Muscle of leg (tissue), 11 donors: Measurements from ENCODE around the gene CCM2. TPM values are rescaled to one million over a fixed set of nuclear protein-coding genes. Genes with fewer than 3 reads are reported as not detected.
A peak's percentile ranks its signal among the peaks of the same experiment; 100 is the strongest.
"Not testable (repeated sequence)": the region's sequence is repeated elsewhere in the genome, so short reads cannot be mapped to it uniquely, and the experiment has no call there.

Experiments used
- DNase-seq: peaks from one replicate; pipeline ENCODE4 v3.0.0; 2013
- H3K27ac ChIP-seq: one replicate; pipeline ENCODE4 v1.5.1; 2013; ENCODE audit warnings: mild to moderate bottlenecking, low read length, control low read depth
- H3K27me3 ChIP-seq: one replicate; pipeline ENCODE4 v1.6.1; 2013; ENCODE audit warnings: low read length; ENCODE audit not compliant: control insufficient read depth, insufficient read depth
- H3K36me3 ChIP-seq: one replicate; pipeline ENCODE4 v1.6.1; 2013; ENCODE audit warnings: low read length; ENCODE audit not compliant: control insufficient read depth, insufficient read depth
- H3K4me1 ChIP-seq: one replicate; pipeline ENCODE4 v1.6.1; 2013; ENCODE audit warnings: low read length; ENCODE audit not compliant: control insufficient read depth, insufficient read depth
- H3K4me3 ChIP-seq: one replicate; pipeline ENCODE4 v1.5.1; 2013; ENCODE audit warnings: low read length, control low read depth
- H3K9me3 ChIP-seq: replicated peaks from 2 replicates; pipeline ENCODE4 v1.6.1; 2013; ENCODE audit warnings: low read depth, low read length; ENCODE audit not compliant: control insufficient read depth
- WGBS: methylation state at CpG from one replicate; pipeline ENCODE4 v1.1.5; 2013; ENCODE audit warnings: missing lambda C conversion rate; ENCODE audit not compliant: insufficient coverage; 5-methylcytosine and 5-hydroxymethylcytosine counted together
- polyA plus RNA-seq, 8 donors: library from polyadenylated mRNA; unstranded; fragments of 120-200 nt; gene quantifications; one replicate each; pipeline versions ENCODE4 v1.2.1 to v1.2.3, GENCODE V29; 2013; ENCODE audit warnings: inconsistent platforms in 1 of 8, low replicate concordance in 1 of 8; ENCODE audit not compliant: insufficient read length in 8 of 8, insufficient read depth in 1 of 8
- total RNA-seq: library from RNA; stranded (reverse); fragments of 120-200 nt; gene quantifications from one replicate; pipeline ENCODE4 v1.2.4, GENCODE V29; 2013

The CCM2 gene
- total and polyA plus RNA-seq, 9 donors: 36.1 to 47.2 (median 43.1) TPM

DNA sequence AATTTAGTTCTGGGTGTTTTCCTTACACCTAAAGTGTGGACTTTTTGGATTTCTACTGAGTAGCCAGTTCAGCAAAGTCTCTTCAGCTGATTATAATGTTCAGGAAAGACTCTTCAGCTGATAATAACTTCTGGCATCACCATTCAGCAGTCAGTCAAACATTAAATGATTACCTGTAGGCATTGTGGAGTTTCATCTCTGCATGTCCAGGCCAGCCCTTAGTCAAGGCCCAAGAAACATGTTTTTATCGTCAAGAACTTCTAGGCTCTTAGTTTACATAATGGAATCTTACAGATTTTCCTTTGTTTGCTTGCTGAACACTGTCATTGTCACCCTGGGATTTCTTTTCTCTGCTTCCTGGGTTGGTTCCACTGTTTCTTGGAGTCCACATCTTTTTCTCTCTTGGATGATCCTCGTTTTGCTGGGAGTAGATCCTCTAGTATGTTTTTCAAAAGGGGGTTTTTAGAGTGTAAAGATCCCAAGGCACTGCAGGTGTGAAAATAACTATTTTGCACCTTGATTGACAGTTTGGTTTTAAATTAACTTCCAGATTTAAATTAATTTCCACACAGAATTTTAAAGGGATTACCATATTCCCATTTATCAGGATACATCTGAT, 24.2 kb downstream of the CCM2 start:
- H3K4me1 ChIP-seq: no peaks in the 10 kb centered on the region
- peaks cover 8% of the 10 kb centered on the region for H3K9me3 ChIP-seq
- no CpG with 5 or more reads among the region's 2 CpGs for WGBS

GRCh38 chr7:45025473-45025872, 25.5 kb downstream of the CCM2 start:
- H3K27ac ChIP-seq, H3K9me3 ChIP-seq, H3K4me3 ChIP-seq, H3K4me1 ChIP-seq, DNase-seq, H3K27me3 ChIP-seq: not testable (repeated sequence)
- peaks cover 17% of the 10 kb centered on the region for H3K36me3 ChIP-seq
- WGBS: 100% methylated on average over 5 of the region's 12 CpGs

More for the DNA sequence above, 24.2 kb downstream of the CCM2 start:
- no peak overlapping the region for H3K4me3 ChIP-seq
- no peaks in the 10 kb centered on the region for H3K27me3 ChIP-seq
- H3K36me3 ChIP-seq: peaks cover 21% of the 10 kb centered on the region
- no peak overlapping the region for H3K27ac ChIP-seq
- no peak for DNase-seq

GRCh38 chr7:45026013-45026412, 26.0 kb downstream of the CCM2 start:
- H3K36me3 ChIP-seq: peaks cover 17% of the 10 kb centered on the region
- no peaks in the 10 kb centered on the region for H3K27me3 ChIP-seq
- H3K27ac ChIP-seq: no peak overlapping the region
- H3K4me3 ChIP-seq: no peak overlapping the region
- H3K4me1 ChIP-seq: no peaks in the 10 kb centered on the region
- WGBS: no CpG with 5 or more reads among the region's 1 CpG
- DNase-seq: no peak
- peaks cover 8% of the 10 kb centered on the region for H3K9me3 ChIP-seq

- H3K9me3 ChIP-seq: peaks cover 8% of the 10 kb centered on the region
- no peaks in the 10 kb centered on the region for H3K4me1 ChIP-seq
- no peaks in the 10 kb centered on the region for H3K27me3 ChIP-seq
- H3K36me3 ChIP-seq: peaks cover 17% of the 10 kb centered on the region
- no peak overlapping the region for H3K4me3 ChIP-seq
- no peak overlapping the region for H3K27ac ChIP-seq
- peak; percentile 43 for DNase-seq
- whole genome bisulfite sequencing: 90% methylated on average over 9 of the region's 10 CpGs
Observed at GRCh38 chr7:45026984-45027773, 27.2 kb downstream of the CCM2 start.

DNA sequence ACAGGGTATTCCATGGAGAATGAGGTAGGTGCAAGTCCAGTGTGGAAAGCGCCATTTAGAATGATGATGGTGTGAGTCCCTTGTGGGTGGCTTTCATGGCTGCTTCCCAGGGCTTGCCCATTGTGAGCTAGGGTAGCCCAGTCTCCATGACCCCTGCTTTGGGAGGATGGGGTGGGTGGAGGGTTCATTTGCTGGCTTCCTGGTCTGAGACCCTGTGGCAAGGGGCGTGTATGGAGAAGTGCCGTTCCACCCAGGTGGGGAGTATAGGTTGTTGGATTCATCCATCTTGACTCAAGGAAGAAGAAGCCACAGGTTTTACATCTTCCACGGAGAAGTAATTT, 27.7 kb downstream of the CCM2 start:
- Histone ChIP-seq H3K27ac (no peak overlapping the region), H3K4me1 (no peaks in the 10 kb centered on the region), H3K4me3 (peak overlapping the region; percentile 11), H3K36me3 (peaks cover 17% of the 10 kb centered on the region), H3K9me3 (peaks cover 8% of the 10 kb centered on the region), H3K27me3 (no peaks in the 10 kb centered on the region)
- DNase-seq: no peak
- WGBS: 90% methylated on average over 4 of the region's 4 CpGs

GRCh38 chr7:45028138-45028919, 28.3 kb downstream of the CCM2 start:
- DNase-seq: no peak
- Histone ChIP-seq H3K4me3 (peak overlapping the region; percentile 11), H3K36me3 (peaks cover 17% of the 10 kb centered on the region), H3K9me3 (peaks cover 8% of the 10 kb centered on the region), H3K4me1 (no peaks in the 10 kb centered on the region), H3K27me3 (no peaks in the 10 kb centered on the region), H3K27ac (no peak overlapping the region)
- 96% methylated on average over 10 of the region's 17 CpGs for WGBS

- no peaks in the 10 kb centered on the region for H3K27me3 ChIP-seq
- no peak for DNase-seq
- H3K27ac ChIP-seq: no peak overlapping the region
- H3K9me3 ChIP-seq: peaks cover 6% of the 10 kb centered on the region
- peaks cover 17% of the 10 kb centered on the region for H3K36me3 ChIP-seq
- 70% methylated on average over 2 of the region's 7 CpGs for WGBS
- no peaks in the 10 kb centered on the region for H3K4me1 ChIP-seq
- no peak overlapping the region for H3K4me3 ChIP-seq
Observed at GRCh38 chr7:45028920-45029344, 28.9 kb downstream of the CCM2 start.

- no peaks in the 10 kb centered on the region for H3K27me3 ChIP-seq
- no peaks in the 10 kb centered on the region for H3K9me3 ChIP-seq
- no CpG with 5 or more reads among the region's 4 CpGs for WGBS
- no peak overlapping the region for H3K27ac ChIP-seq
- H3K4me3 ChIP-seq: no peak overlapping the region
- DNase-seq: no peak
- H3K36me3 ChIP-seq: peaks cover 15% of the 10 kb centered on the region
- no peaks in the 10 kb centered on the region for H3K4me1 ChIP-seq
Observed at GRCh38 chr7:45031829-45032228, 31.8 kb downstream of the CCM2 start.

DNA sequence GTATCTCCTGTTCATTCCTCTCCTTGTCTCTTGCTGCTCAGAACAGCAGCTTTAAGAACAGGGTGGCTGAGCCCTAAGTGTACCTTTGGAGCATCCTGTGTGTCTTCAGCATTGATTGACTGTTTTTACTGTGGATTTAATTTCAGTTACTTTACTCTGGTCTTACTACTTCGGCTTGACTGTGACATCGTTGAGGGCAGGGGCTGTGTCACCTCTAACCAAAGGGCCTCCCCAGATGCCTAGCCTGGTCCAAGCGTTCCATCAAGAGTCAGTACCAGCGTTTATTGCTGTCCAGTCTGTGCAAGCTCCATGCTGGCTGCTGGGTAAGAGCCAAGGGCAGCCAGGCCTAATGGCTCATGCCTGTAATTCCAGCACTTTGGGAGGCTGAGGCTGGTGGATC, 32.4 kb downstream of the CCM2 start:
- DNase-seq: no peak
- Histone ChIP-seq H3K27me3 (no peaks in the 10 kb centered on the region), H3K4me1 (no peaks in the 10 kb centered on the region), H3K27ac (no peak overlapping the region), H3K36me3 (peaks cover 11% of the 10 kb centered on the region), H3K9me3 (no peaks in the 10 kb centered on the region), H3K4me3 (no peak overlapping the region)
- 90% methylated on average over 3 of the region's 4 CpGs for WGBS

GRCh38 chr7:45033261-45033930, 33.4 kb downstream of the CCM2 start:
- WGBS: no CpG with 5 or more reads among the region's 1 CpG
- peaks cover 9% of the 10 kb centered on the region for H3K36me3 ChIP-seq
- no peaks in the 10 kb centered on the region for H3K4me1 ChIP-seq
- no peak overlapping the region for H3K4me3 ChIP-seq
- no peaks in the 10 kb centered on the region for H3K9me3 ChIP-seq
- DNase-seq: peak; percentile 16
- no peak overlapping the region for H3K27ac ChIP-seq
- no peaks in the 10 kb centered on the region for H3K27me3 ChIP-seq
